ENCODE data around the gene GGTLC2. TPM values are rescaled to one million over a fixed set of nuclear protein-coding genes. Genes with fewer than 3 reads are reported as not detected.

Gene GGTLC2
- total RNA-seq, 4 donors from 2014 or later = not detected

DNA sequence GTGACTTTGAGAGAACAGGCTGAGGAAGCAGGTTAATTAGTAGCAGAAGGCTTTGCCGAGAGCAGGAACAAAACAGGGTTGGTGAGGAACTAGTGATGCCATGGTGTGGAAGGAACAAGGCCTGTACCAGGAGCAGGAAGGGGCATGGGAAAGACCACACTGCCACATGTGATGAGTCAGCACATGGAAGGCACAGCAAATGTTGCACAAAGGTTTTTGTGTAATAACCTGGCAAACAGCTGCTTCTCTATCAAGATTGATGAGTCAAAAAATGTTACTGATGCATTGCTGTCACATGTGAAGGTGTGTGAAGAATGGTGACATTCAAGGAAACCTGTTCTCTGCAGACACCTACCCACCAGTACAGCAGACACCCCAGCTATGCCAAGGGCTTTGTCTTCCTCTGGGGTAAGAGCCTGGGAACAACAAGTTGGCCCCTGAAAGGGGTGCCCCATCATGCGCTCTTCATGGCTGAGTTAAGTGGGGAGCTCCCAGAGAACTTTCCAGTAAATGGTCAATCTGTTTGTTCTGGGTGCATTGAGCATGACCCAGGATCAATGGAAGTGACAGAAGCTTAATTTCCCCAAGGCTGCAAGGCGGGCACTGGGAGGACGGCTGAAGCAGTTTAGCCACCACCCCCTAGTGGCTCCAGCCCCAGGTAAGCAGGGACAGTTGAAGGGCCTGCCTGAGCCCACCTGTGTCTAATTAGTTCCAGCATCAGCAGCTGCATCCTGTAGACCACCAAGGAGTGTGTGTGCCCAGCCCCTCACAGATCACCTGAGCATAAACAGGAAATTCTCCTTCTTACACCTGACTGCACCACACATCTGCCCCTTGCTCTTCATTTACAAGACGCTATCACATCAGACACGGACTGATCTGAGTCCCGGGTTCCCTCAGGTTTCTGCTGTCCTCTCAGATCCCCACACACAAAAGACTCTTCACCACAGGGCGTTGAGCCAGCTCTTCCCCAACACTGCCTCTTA, 47.6 kb downstream of the GGTLC2 start:
- no peaks in the 10 kb centered on the region for H3K27me3 ChIP-seq
- in situ Hi-C loops (cut with MboI; ENCODE audit: low pct_ligation_motif_present in 1 of 4, low pct_unique_long_range_greater_than_20kb in 1 of 4, low sequenced_read_pairs in 3 of 4) (no loop called here), intact Hi-C loops (cut with DNase I; ENCODE audit: low total_unique reads) (no loop called here)
- TF ChIP-seq POLR2AphosphoS5 (IDR thresholded peaks at IDR 0.05) = no peak
- TF ChIP-seq EP300 (IDR thresholded peaks at IDR 0.05; ENCODE audit: low read depth) = no peak
- no peak for TF ChIP-seq POLR2A (IDR thresholded peaks at IDR 0.05)
- TF ChIP-seq CTCF (IDR thresholded peaks at IDR 0.05) = no peak
- H3K4me3 ChIP-seq = no peak overlapping the region
- no peak overlapping the region for H3K27ac ChIP-seq
- H3K4me1 ChIP-seq = peaks cover 0 to 13% (median 4%) of the 10 kb centered on the region in 4 donors
- 79 to 82% methylated on average over 4 to 8 of the region's 8 CpGs for WGBS, 2 donors (ENCODE audit: low coverage in 1 of 2)
- H3K9me3 ChIP-seq = no peaks in the 10 kb centered on the region
- no peak for DNase-seq
- H3K36me3 ChIP-seq = no peaks in the 10 kb centered on the region

- Histone ChIP-seq H3K27me3 (no peaks in the 10 kb centered on the region), H3K9me3 (no peaks in the 10 kb centered on the region), H3K27ac (peak overlapping the region in 2 of 4 donors; percentile 42 to 48), H3K36me3 (no peaks in the 10 kb centered on the region), H3K4me1 (peaks cover 0 to 13% (median 4%) of the 10 kb centered on the region in 4 donors), H3K4me3 (no peak overlapping the region)
- intact Hi-C loops (cut with DNase I; ENCODE audit: low total_unique reads) = no loop called here
- 20 to 33% methylated on average over 2 to 8 of the region's 8 CpGs for WGBS, 2 donors (ENCODE audit: low coverage in 1 of 2)
- TF ChIP-seq POLR2AphosphoS5 (IDR thresholded peaks at IDR 0.05) (no peak), EP300 (IDR thresholded peaks at IDR 0.05; ENCODE audit: low read depth) (no peak), POLR2A (IDR thresholded peaks at IDR 0.05) (no peak), CTCF (IDR thresholded peaks at IDR 0.05) (peak; percentile 55 to 81 (median 65))
- peak; percentile 84 for DNase-seq
- in situ Hi-C loops (cut with MboI; ENCODE audit: low pct_ligation_motif_present in 1 of 4, low pct_unique_long_range_greater_than_20kb in 1 of 4, low sequenced_read_pairs in 3 of 4) = no loop called here
Measured at GRCh38 chr22:22692707-22693530, 48.5 kb downstream of the GGTLC2 start.

- TF ChIP-seq EP300 (IDR thresholded peaks at IDR 0.05; ENCODE audit: low read depth) = no peak
- TF ChIP-seq POLR2AphosphoS5 (IDR thresholded peaks at IDR 0.05) = no peak
- TF ChIP-seq CTCF (IDR thresholded peaks at IDR 0.05) = no peak
- TF ChIP-seq POLR2A (IDR thresholded peaks at IDR 0.05) = no peak
- WGBS, 2 donors (ENCODE audit: low coverage in 1 of 2) = 81% methylated on average over 2 of the region's 2 CpGs; no CpG with 5 or more reads in 1 of the 2 donors
- Histone ChIP-seq H3K27ac (no peak overlapping the region), H3K4me3 (no peak overlapping the region), H3K9me3 (no peaks in the 10 kb centered on the region), H3K36me3 (no peaks in the 10 kb centered on the region), H3K4me1 (peaks cover 0 to 13% (median 4%) of the 10 kb centered on the region in 4 donors), H3K27me3 (no peaks in the 10 kb centered on the region)
- intact Hi-C loops (cut with DNase I; ENCODE audit: low total_unique reads) (no loop called here), in situ Hi-C loops (cut with MboI; ENCODE audit: low pct_ligation_motif_present in 1 of 4, low pct_unique_long_range_greater_than_20kb in 1 of 4, low sequenced_read_pairs in 3 of 4) (no loop called here)
- no peak for DNase-seq
Measured at GRCh38 chr22:22693531-22693884, 49.1 kb downstream of the GGTLC2 start.

GRCh38 chr22:22694106-22694505, 49.7 kb downstream of the GGTLC2 start:
- in situ Hi-C loops (cut with MboI; ENCODE audit: low pct_ligation_motif_present in 1 of 4, low pct_unique_long_range_greater_than_20kb in 1 of 4, low sequenced_read_pairs in 3 of 4) = no loop called here
- Histone ChIP-seq H3K9me3 (no peaks in the 10 kb centered on the region), H3K4me1 (peaks cover 0 to 13% (median 4%) of the 10 kb centered on the region in 4 donors), H3K36me3 (no peaks in the 10 kb centered on the region), H3K27ac (no peak overlapping the region), H3K4me3 (no peak overlapping the region), H3K27me3 (no peaks in the 10 kb centered on the region)
- 78% methylated on average over 1 of the region's 1 CpG; no CpG with 5 or more reads in 1 of the 2 donors for WGBS, 2 donors (ENCODE audit: low coverage in 1 of 2)
- TF ChIP-seq POLR2A (IDR thresholded peaks at IDR 0.05) = no peak
- no peak for TF ChIP-seq CTCF (IDR thresholded peaks at IDR 0.05)
- TF ChIP-seq POLR2AphosphoS5 (IDR thresholded peaks at IDR 0.05) = no peak
- no peak for TF ChIP-seq EP300 (IDR thresholded peaks at IDR 0.05; ENCODE audit: low read depth)
- intact Hi-C loops (cut with DNase I; ENCODE audit: low total_unique reads) = no loop called here
- DNase-seq = no peak

Data from transverse colon (tissue), 4 donors.